ENCODE data around the gene FALEC. TPM values are rescaled to one million over a fixed set of nuclear protein-coding genes. Genes with fewer than 3 reads are reported as not detected.

The FALEC gene
- total RNA-seq, 4 donors from 2014 or later: not detected

- H3K27me3 ChIP-seq: no peaks in the 10 kb centered on the region
- no peak for DNase-seq (ENCODE audit: low spot score in 2 of 2)
- H3K36me3 ChIP-seq: peaks cover 6% of the 10 kb centered on the region
- peaks cover 13% of the 10 kb centered on the region for H3K4me1 ChIP-seq
- no peak for TF ChIP-seq POLR2AphosphoS5 (IDR thresholded peaks at IDR 0.05)
- TF ChIP-seq EP300 (IDR thresholded peaks at IDR 0.05): no peak
- TF ChIP-seq CTCF (IDR thresholded peaks at IDR 0.05): no peak
- TF ChIP-seq POLR2A (IDR thresholded peaks at IDR 0.05): no peak
- WGBS: 83% methylated on average over 5 of the region's 5 CpGs
- no peak overlapping the region for H3K4me3 ChIP-seq
- no peaks in the 10 kb centered on the region for H3K9me3 ChIP-seq
- no peak overlapping the region for H3K27ac ChIP-seq
Measured at GRCh38 chr1:150484431-150484830, 31.1 kb upstream of the FALEC start.

- no peaks in the 10 kb centered on the region for H3K9me3 ChIP-seq
- H3K4me3 ChIP-seq: no peak overlapping the region
- H3K27me3 ChIP-seq: no peaks in the 10 kb centered on the region
- H3K4me1 ChIP-seq: peaks cover 13% of the 10 kb centered on the region
- H3K27ac ChIP-seq: no peak overlapping the region
- H3K36me3 ChIP-seq: peaks cover 9% of the 10 kb centered on the region
- peak in 1 of 2 donors; percentile 1 for DNase-seq (ENCODE audit: low spot score in 2 of 2)
- 32% methylated on average over 2 of the region's 2 CpGs for WGBS
- TF ChIP-seq EP300 (IDR thresholded peaks at IDR 0.05) (no peak), CTCF (IDR thresholded peaks at IDR 0.05) (no peak), POLR2AphosphoS5 (IDR thresholded peaks at IDR 0.05) (no peak), POLR2A (IDR thresholded peaks at IDR 0.05) (no peak)
Measured at GRCh38 chr1:150484861-150485260, 30.7 kb upstream of the FALEC start.

- TF ChIP-seq POLR2AphosphoS5 (IDR thresholded peaks at IDR 0.05): peak in 2 of 3 donors; percentile 44 to 68
- TF ChIP-seq POLR2A (IDR thresholded peaks at IDR 0.05): peak; percentile 45 to 51
- TF ChIP-seq EP300 (IDR thresholded peaks at IDR 0.05): no peak
- peak; percentile 22 to 44 for TF ChIP-seq CTCF (IDR thresholded peaks at IDR 0.05)
- peaks cover 27% of the 10 kb centered on the region for H3K36me3 ChIP-seq
- H3K27ac ChIP-seq: peak within 1 kb of the TSS; percentile 82
- H3K4me3 ChIP-seq: peak within 1 kb of the TSS; percentile 71
- DNase-seq (ENCODE audit: low spot score in 2 of 2): peak; percentile 95 to 96
- under 1% methylated on average over 30 of the region's 30 CpGs for WGBS
- peaks cover 13% of the 10 kb centered on the region for H3K4me1 ChIP-seq
- H3K9me3 ChIP-seq: no peaks in the 10 kb centered on the region
- no peaks in the 10 kb centered on the region for H3K27me3 ChIP-seq
Measured at GRCh38 chr1:150486966-150487762, 28.4 kb upstream of the FALEC start, which contains the start of gene TARS2. TARS2 (plus strand) TSS chr1:150487419; CDS start chr1:150487451, 32 bp downstream.

GRCh38 chr1:150487763-150488115 lies 27.8 kb upstream of the FALEC start:
- H3K36me3 ChIP-seq: peaks cover 32% of the 10 kb centered on the region
- H3K4me3 ChIP-seq: peak overlapping the region; percentile 71
- TF ChIP-seq EP300 (IDR thresholded peaks at IDR 0.05) (no peak), POLR2AphosphoS5 (IDR thresholded peaks at IDR 0.05) (no peak), POLR2A (IDR thresholded peaks at IDR 0.05) (no peak), CTCF (IDR thresholded peaks at IDR 0.05) (no peak)
- H3K9me3 ChIP-seq: no peaks in the 10 kb centered on the region
- no peaks in the 10 kb centered on the region for H3K27me3 ChIP-seq
- peak overlapping the region; percentile 82 for H3K27ac ChIP-seq
- 2% methylated on average over 7 of the region's 7 CpGs for WGBS
- peak in 1 of 2 donors; percentile 29 for DNase-seq (ENCODE audit: low spot score in 2 of 2)
- peaks cover 13% of the 10 kb centered on the region for H3K4me1 ChIP-seq

DNA sequence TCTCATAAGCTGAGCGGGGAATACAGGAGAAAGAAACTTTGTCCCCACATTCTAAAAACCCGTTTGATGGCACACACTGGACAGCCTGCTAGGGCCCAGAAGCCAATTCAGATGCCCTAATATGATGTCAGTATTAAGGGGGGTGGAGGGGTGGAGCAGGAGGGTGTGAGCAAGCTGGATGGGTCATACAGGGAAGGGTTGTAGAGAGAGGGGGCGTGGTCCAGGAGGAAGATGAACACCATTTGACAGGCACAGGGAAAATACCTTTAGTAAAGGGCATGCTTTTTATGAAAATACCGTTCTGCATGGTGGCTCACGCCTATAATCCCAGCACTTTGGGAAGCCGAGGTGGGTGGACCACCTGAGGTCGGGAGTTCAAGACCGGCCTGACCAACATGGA lies 22.4 kb upstream of the FALEC start:
- WGBS: 97% methylated on average over 8 of the region's 8 CpGs
- H3K4me1 ChIP-seq: peaks cover 2% of the 10 kb centered on the region
- no peaks in the 10 kb centered on the region for H3K27me3 ChIP-seq
- no peak overlapping the region for H3K4me3 ChIP-seq
- H3K36me3 ChIP-seq: peaks cover 79% of the 10 kb centered on the region
- no peaks in the 10 kb centered on the region for H3K9me3 ChIP-seq
- no peak for DNase-seq (ENCODE audit: low spot score in 2 of 2)
- H3K27ac ChIP-seq: no peak overlapping the region
- TF ChIP-seq CTCF (IDR thresholded peaks at IDR 0.05) (no peak), POLR2A (IDR thresholded peaks at IDR 0.05) (no peak), EP300 (IDR thresholded peaks at IDR 0.05) (no peak), POLR2AphosphoS5 (IDR thresholded peaks at IDR 0.05) (no peak)
